Vagina (tissue), 2 donors: Measurements from ENCODE around the gene LDLRAD3.

Source experiments
- CTCF ChIP-seq, 3 experiments: fragments of 450-650 bp in 2 of 3; fragments of 200-600 bp in 1 of 3; sonication (generic) in 1 of 3; IDR thresholded peaks; one replicate each; pipeline ENCODE4 v1.5.1; 2017 to 2019; ENCODE audit warnings: antibody characterized with exemption in 3 of 3, mild to moderate bottlenecking in 2 of 3, moderate library complexity in 2 of 3
- POLR2A ChIP-seq, 2 donors: fragments of 450-650 bp; IDR thresholded peaks; one replicate each; pipeline ENCODE4 v1.6.1; 2017; ENCODE audit warnings: antibody characterized with exemption in 2 of 2, mild to moderate bottlenecking in 2 of 2, moderate library complexity in 2 of 2

DNA sequence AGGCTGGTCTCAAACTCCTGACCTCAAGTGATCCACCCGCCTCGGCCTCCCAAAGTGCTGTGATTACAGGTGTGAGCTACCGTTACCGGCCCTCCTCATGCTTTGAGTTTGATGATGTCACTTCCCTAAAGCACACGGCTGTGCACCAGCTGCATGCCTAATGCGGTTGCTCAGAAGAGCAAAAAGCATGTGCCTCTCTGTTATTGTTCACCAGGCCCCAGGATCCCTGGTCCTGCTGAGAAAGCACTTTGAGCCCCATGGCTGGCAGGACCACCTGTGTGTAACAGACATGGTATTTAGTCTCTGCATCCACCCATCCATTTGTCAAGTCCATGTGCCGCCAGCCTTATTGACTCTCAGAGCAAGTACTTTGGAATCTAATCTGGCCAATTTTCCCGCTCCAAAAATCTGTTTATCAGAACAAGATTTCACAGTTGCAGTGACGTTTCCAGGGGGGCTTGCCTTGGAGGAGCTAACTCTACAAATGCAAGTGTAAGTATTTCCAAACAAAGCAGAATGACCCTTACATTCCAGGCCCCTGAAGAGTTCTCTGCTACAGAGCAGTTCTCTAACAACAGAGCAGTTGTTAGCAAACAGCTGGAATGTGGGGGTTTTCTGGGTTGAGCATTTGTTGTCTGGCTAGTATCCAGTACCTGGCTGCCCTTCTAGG, 89.4 kb downstream of the LDLRAD3 start:
- TF ChIP-seq CTCF (IDR thresholded peaks at IDR 0.05) (no peak), POLR2A (IDR thresholded peaks at IDR 0.05) (no peak)
